Measurements from ENCODE around the gene NUP155.
"Not testable (repeated sequence)": the region's sequence is repeated elsewhere in the genome, so short reads cannot be mapped to it uniquely, and the experiment has no call there.

Gene NUP155

GRCh38 chr5:37370864-37371726 is at the start of gene NUP155:
TSS of gene NUP155 (minus strand) at chr5:37371106. CDS start at chr5:37370977, 129 bp downstream.
- TF ChIP-seq CTCF (IDR thresholded peaks at IDR 0.05): peak; percentile 20
- Histone ChIP-seq H3K9me3 (no peaks in the 10 kb centered on the region), H3K4me3 (ENCODE audit: low read depth in 1 of 2, low read length in 1 of 2) (peak within 1 kb of the TSS; percentile 76 to 83)

GRCh38 chr5:37417347-37417746 is 46.4 kb upstream of the NUP155 start:
- Histone ChIP-seq H3K9me3 (no peaks in the 10 kb centered on the region), H3K36me3 (peaks cover 5% of the 10 kb centered on the region), H3K27me3 (no peaks in the 10 kb centered on the region), H3K4me1 (ENCODE audit: control insufficient read depth in 1 of 2, insufficient read depth in 1 of 2, low read depth in 1 of 2, low read length in 1 of 2) (no peaks in the 10 kb centered on the region), H3K4me3 (ENCODE audit: low read depth in 1 of 2, low read length in 1 of 2) (no peak overlapping the region), H3K27ac (no peak overlapping the region)
- no peak for TF ChIP-seq CTCF (IDR thresholded peaks at IDR 0.05)

More at GRCh38 chr5:37370864-37371726, at the start of gene NUP155:
- Histone ChIP-seq H3K27ac (peak within 1 kb of the TSS; percentile 76), H3K36me3 (no peaks in the 10 kb centered on the region), H3K27me3 (peaks cover 12% of the 10 kb centered on the region), H3K4me1 (ENCODE audit: control insufficient read depth in 1 of 2, insufficient read depth in 1 of 2, low read depth in 1 of 2, low read length in 1 of 2) (peaks cover 7 to 23% of the 10 kb centered on the region in 2 experiments)

GRCh38 chr5:37415456-37415855 is 44.5 kb upstream of the NUP155 start:
- H3K4me1 ChIP-seq (ENCODE audit: control insufficient read depth in 1 of 2, insufficient read depth in 1 of 2, low read depth in 1 of 2, low read length in 1 of 2); H3K27me3 ChIP-seq; H3K4me3 ChIP-seq (ENCODE audit: low read depth in 1 of 2, low read length in 1 of 2); H3K27ac ChIP-seq; H3K9me3 ChIP-seq: not testable (repeated sequence)
- peaks cover 14% of the 10 kb centered on the region for H3K36me3 ChIP-seq

GRCh38 chr5:37412515-37412914 is 41.6 kb upstream of the NUP155 start:
- TF ChIP-seq CTCF (IDR thresholded peaks at IDR 0.05): no peak
- Histone ChIP-seq H3K27me3 (no peaks in the 10 kb centered on the region), H3K4me1 (ENCODE audit: control insufficient read depth in 1 of 2, insufficient read depth in 1 of 2, low read depth in 1 of 2, low read length in 1 of 2) (no peaks in the 10 kb centered on the region), H3K9me3 (no peaks in the 10 kb centered on the region), H3K4me3 (ENCODE audit: low read depth in 1 of 2, low read length in 1 of 2) (no peak overlapping the region), H3K36me3 (peaks cover 18% of the 10 kb centered on the region), H3K27ac (no peak overlapping the region)

GRCh38 chr5:37400501-37400900 is 29.6 kb upstream of the NUP155 start:
- peaks cover 13 to 17% of the 10 kb centered on the region in 2 experiments for H3K4me1 ChIP-seq (ENCODE audit: control insufficient read depth in 1 of 2, insufficient read depth in 1 of 2, low read depth in 1 of 2, low read length in 1 of 2)
- no peaks in the 10 kb centered on the region for H3K9me3 ChIP-seq
- no peak overlapping the region for H3K27ac ChIP-seq
- no peak overlapping the region for H3K4me3 ChIP-seq (ENCODE audit: low read depth in 1 of 2, low read length in 1 of 2)
- H3K36me3 ChIP-seq: peaks cover 16% of the 10 kb centered on the region
- no peaks in the 10 kb centered on the region for H3K27me3 ChIP-seq
- TF ChIP-seq CTCF (IDR thresholded peaks at IDR 0.05): no peak

GRCh38 chr5:37396352-37396751 is 25.4 kb upstream of the NUP155 start:
- peaks cover 23% of the 10 kb centered on the region for H3K36me3 ChIP-seq
- H3K4me1 ChIP-seq (ENCODE audit: control insufficient read depth in 1 of 2, insufficient read depth in 1 of 2, low read depth in 1 of 2, low read length in 1 of 2): peaks cover 13 to 18% of the 10 kb centered on the region in 2 experiments
- H3K27me3 ChIP-seq: no peaks in the 10 kb centered on the region
- TF ChIP-seq CTCF (IDR thresholded peaks at IDR 0.05): no peak
- peak overlapping the region; percentile 74 for H3K27ac ChIP-seq
- H3K4me3 ChIP-seq (ENCODE audit: low read depth in 1 of 2, low read length in 1 of 2): no peak overlapping the region
- no peaks in the 10 kb centered on the region for H3K9me3 ChIP-seq

Data from neutrophil (primary cell).